Endometrium (tissue), 2 donors: ENCODE results near the gene LTBP4.
A peak's percentile ranks its signal among the peaks of the same experiment; 100 is the strongest.
"Not testable (repeated sequence)": the region's sequence is repeated elsewhere in the genome, so short reads cannot be mapped to it uniquely, and the experiment has no call there.

Experiments used
- FAIRE-seq: peaks from 2 replicates; lab custom pipeline; 2012; peaks lifted over from hg19 to GRCh38; lab: Jason Lieb, UNC
- donor health status: control.
- donor health status: control.

Gene LTBP4

DNA sequence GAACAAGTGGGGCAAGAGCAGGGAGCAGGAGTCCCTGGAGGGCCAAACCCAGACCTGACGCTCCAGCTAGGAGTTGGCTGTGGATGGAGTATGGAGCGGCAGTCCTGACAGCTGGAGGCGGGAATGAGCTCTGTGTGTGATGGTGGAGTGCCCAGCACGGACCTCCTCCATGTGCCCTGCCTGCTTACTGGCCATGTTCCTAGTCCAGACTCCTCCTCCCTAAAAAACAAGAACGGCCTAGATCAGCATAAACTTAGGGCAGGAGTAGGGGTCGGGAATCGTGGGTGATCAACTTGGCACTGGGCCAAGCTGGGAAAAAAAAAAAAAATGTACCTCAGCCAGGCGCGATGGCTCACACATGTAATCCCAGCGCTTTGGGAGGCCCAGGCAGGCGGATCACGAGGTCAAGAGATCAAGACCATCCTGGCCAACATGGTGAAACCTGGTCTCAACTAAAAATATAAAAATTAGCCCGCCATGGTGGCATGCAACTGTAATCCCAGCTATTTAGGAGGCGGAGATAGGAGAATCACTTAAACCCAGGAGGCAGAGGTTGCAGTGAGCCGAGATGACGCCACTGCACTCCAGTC, 29.5 kb downstream of the LTBP4 start:
- FAIRE-seq, result no peak

DNA sequence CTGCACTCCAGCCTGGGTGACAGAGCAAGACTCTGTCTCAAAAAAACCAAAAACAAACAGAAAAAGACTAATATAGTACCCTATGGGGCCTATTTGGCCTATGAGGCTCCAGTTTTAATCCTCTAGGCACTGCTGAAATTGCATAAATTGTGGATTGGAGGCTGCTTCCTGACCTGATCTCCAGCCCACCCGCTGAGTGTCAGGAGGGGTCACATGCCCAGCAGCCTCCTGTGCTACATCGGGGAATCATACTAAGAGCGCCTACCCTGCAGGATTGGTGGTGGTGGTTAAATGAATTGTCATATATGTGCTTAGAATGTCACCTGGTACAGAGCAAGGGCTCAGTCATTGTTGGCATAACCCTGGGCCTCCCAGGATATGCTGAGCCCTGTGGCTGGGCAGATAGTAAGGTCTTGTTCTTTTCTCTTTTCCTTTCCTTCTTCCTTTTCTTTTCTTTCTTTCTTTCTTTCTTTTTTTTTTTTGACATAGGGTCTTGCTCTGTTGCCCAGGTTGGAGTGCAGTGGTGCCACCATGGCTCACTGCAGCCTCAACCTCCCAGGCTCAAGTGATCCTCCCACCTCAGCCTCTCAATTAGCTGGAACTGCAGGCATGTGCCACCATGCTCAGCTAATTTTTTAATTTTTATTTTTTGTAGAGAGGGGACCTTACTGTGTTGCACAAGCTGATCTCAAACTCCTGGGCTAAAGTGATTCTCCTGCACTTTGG, 31.3 kb downstream of the LTBP4 start:
- FAIRE-seq, result no peak

DNA sequence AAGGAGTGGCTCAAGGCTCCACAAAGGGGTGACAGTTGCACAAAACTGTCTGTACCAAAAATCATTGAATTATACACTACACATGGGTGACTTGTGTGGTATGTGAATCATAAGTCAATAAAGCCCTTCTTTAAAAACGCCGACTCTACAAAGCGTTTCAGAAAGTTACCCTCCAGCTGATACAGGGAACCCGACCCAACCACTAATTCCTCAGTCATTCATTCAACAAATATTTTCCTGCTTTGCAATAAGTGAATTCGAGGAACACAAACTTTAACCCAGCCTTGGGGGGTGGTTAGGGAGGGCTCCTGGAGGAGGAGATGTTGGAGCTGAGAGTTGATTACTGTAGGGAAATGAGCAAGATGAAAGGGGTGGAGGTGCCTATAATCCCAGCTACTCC, 32.0 kb downstream of the LTBP4 start:
- no peak for FAIRE-seq

DNA sequence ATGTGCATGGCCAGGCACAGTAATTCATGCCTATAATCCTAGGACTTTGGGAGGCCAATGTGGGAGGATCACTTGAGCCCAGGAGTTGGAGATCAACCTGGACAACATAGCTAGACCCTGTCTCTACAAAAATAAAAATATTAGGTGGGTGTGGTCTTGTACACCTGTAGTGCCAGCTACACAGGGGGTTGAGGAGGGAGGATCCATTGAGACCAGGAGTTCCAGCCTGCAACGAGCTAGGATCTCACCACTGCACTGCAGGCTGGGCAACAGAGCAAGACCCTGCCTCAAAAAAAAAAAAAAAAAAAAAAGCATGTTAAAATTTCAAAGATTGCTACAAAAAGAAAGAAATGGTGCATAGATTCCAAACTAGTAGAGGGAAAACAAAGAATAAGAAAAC, 37.2 kb downstream of the LTBP4 start:
- no peak for FAIRE-seq

DNA sequence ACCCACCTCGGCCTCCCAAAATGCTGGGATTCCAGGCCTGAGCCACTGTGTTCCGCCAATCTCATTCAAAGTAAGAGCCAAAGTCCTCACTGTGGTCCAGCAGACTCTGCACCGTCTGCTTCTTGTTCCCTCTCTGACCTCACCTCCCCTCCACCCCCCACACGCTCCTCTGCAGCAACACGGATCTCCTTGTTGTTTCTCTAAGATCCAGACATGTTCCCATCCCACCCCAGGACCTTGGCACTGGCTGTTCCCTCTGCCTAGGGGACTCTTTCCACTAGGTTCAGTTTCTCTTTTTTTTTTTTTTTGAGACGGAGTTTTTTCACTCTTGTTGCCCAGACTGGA, 38.4 kb downstream of the LTBP4 start:
- FAIRE-seq, result no peak

DNA sequence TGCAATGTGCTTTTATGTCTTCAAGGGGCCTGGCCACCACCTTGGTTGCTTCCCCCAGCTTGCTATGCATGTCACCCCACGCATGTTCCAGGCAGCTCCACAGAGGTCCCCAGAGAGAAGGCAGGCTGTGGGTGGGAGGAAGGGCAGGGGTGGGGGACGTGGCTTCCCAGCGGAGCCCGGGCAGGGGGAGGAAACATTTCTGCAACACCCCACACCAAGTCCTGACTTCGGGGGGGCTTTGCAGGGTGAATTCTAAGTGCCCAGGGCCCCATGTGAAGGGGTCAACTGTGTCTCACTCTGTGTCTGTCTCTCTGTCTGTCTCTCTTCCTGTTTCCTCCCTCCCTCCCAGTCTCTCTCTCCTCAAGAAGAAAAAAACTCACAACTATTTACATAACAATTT, 39.6 kb downstream of the LTBP4 start:
- no peak for FAIRE-seq

DNA sequence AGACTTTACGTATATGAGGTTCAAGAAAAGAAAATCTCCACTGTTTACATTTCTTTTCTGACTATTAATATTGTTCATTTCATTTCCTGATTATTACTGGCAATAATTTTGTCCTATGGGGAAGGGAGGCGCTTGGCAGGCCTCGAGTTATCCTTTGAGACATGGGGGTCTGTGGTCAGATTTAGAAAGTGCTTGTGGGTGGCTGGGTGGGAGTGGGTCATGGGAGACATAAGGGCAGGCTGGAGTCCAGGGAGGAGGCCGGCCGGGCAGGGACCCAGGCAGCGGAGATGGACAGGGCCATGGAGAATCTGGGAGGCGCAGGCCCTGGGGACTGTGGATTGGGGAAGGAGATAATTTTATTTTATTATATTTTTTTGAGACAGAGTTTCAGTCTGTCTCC, 40.1 kb downstream of the LTBP4 start:
- no peak for FAIRE-seq

DNA sequence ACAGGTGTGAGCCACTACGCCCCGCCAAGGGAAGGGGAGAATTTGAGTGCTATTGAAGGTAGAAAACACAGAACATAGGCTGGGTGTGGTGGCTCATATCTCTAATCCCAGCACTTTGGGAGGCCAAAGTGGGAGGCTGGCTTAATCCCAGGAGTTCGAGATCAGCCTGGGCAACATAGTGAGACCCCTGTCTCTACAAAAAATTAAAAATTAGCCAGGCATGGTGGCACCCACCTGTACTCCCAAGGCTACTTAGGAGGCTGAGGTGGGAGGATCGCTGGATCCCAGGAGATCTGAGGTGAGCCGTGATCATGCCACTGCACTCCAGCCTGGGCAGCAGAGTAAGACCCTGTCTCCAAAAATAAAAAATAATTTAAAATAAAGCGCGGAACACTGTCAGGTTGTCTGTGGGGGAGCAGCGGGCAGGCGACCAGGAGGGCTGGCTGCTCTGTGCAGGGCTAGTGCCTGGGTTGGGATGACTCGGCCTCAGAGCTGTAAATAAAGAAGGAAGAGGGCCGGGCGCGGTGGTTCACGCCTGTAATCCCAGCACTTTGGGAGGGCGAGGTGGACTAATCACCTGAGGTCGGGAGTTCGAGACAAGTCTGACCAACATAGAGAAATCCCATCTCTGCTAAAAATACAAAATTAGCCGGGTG, 41.0 kb downstream of the LTBP4 start:
- no peak for FAIRE-seq

DNA sequence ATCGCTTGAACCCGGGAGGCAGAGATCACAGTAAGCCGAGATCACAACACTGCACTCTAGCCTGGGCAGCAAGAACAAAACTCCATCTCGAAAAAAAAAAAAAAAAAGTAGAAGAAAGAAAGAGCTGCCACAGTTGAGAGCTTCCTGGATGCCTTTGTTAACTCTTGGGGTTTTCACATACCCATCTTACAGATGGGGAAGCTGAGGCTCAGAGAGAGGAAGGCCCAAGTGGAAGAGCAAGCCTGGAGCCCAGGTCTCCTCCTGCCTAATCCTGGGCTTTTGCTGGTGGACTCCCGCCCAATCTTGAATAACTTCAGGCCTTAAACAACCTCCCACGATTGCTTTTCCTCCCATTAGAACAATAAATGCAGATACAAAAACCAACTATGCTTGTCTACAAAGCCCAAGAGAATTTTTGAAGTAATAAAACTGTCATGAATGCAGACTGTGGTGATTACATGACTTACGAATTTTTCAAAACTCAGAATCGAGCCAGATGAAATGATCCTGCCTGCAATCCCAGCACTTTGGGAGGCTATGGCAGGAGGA, 41.7 kb downstream of the LTBP4 start:
- FAIRE-seq, result no peak

DNA sequence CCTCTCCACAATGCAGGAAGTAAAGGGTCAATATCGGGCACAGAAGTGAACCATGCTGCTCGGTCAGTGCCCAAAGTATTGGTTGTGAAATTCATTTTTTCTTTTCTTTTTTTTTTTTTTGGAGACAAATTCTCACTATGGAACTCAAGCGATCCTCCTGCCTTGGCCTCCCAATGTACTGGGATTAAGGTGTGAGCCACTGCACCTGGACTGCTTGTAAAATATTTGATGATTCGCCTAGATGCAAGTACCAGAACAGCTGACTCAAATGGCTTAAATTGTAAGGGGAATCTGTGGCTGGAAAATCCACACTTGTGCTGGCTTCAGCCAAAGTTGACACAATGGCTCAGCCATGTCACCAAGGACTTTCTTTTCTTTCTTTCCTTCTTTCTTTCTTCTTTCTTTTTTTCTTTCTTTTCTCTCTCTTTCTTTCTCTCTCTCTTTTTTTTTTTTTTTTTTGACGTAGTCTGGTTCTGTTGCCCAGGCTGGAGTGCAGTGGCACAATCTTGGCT, 45.6 kb downstream of the LTBP4 start:
- no peak for FAIRE-seq

DNA sequence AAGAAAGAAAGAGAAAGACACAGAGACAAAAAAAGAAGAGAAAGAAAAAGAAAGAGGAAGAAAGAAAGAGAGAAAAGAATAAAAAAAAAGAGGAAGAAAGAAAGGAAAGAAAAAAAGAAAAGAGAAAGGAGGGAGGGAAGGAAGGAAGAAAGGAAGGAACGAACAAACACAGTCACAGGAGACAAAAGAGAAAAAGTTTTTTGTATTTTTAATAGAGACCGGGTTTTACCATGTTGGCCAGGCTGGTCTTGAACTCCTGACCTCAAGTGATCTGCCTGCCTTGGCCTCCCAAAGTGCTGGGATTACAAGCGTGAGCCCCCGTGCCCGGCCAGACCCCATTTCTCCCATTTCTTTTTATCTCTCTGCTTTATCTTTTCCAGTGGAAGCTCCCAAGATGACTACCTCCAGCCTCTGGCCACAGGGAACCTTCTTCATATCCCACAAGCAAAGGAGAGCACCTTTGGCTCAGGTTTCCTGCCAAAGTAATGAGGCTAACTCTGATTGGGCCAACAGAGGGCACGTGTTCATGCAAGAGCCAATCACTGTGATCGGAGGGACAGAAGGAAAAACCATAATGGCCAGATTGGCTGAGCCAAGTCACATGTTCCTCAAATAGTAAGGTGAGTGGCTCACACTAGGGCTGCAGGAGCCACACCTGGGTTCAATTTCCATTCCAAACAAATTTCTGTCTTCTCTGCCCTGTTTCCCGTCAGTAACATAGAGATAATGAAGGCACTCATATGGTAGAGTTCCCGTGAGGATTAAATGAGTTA, 48.9 kb downstream of the LTBP4 start:
- not testable (repeated sequence) for FAIRE-seq

DNA sequence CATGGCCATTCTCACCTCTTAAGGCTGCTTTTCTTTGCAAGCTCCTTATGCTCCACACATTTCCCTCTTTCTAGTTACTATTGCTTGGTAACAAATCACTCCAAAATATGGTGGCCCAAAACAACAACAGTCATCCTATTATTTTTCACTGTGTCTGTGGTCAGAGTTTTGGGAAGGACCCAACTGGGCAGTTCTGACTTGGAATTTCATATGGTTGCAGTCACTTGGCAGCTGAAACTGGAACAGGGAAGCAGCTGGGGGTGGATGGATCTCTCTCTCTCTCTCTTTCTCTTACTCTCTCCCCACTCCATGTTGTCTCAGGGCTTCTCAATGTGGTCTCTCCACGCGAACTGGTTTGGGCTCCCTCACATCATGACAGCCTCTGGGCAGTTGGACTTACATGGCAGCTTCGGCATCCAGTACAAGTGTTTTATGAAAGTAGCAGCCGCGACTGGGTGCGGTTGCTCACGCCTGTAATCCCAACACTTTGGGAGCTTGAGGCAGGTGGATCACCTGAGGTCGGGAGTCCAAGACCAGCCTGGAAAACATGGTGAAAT, 49.7 kb downstream of the LTBP4 start:
- no peak for FAIRE-seq

DNA sequence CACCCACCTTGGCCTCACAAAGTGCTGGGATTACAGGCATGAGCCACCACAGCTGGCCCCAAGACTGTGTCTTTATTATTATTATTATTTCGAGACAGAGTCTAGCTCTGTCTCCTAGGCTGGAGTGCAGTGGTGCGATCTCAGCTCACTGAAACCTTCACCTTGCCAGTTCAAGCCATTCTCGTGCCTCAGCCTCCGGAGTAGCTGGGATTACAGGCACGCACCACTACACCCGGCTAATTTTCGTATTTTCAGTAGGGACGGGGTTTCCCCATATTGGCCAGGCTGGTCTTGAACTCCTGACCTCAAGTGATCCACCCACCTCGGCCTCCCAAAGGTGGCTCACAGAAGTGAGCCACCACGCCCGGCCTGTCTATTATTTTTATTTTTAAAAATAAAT, 51.1 kb downstream of the LTBP4 start:
- not testable (repeated sequence) for FAIRE-seq

DNA sequence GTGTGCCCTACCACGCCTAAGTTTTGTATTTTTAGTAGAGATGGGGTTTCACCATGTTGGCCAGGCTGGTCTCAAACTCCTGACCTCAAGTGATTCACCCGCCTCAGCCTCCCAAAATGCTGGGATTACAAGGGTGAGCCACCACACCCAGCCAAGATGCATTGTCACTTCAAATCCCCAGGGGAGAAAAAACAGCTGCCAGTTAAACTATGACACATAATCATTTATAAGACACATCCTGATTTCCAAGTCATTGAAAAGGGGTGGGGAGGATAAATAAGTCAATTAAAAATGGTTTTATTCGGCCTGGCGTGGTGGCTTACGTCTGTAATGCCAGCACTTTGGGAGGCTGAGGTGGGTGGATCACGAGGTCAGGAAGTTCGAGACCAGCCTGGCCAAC, 54.5 kb downstream of the LTBP4 start:
- not testable (repeated sequence) for FAIRE-seq

DNA sequence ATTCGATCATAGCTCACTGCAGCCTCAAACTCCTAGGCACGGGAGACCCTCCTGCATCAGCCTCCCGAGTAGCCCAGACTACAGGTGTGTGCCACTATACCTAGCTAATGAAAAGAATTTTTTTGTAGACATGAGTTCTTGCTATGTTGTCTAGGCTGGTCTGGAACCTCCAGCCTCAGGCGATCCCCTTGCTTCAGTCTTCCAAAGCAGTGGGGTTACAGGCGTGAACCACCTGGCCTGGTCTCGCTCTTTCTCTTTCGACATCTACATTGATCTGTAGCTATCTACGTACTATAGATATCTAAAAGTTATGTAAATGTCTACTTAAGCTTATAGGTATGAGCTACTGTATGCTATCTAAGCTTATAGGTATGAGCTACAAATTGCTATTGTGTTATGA, 56.9 kb downstream of the LTBP4 start:
- no peak for FAIRE-seq

DNA sequence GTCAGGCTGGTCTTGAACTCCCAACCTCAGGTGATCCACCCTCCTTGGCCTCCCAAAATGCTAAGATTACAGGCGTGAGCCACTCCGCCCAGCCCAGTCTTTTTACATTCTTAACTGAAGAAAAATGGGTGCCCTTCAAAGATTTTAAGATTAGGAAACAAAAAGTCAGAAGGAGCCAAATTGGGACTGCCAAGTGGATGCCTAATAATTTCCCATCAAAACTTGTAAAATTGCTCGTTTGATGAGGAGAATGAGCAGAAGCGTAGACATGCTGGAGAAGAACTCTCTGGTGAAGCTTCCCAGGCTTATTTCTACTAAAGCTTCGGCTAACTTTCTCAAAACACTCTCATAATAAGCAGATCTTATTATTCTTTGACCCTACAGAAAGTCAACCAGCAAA, 57.9 kb downstream of the LTBP4 start:
- no peak for FAIRE-seq

DNA sequence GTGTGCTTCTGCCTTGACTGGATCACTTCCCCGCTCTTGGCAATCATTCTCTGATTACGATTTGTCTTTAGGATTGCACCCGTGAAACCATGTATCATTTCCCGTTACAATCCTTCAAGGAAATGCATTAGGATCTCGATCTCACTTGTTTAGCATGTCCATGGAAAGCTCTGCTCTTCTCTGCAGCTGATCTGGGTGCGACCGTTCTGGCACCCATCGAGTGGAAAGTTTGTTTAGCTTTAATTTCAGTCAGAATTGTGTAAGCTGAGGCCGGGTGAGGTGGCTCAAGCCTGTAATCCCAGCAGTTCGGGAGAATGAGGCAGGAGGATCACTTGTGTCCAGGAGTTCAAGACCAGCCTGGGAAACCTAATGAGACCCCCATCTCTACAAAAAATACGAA, 58.4 kb downstream of the LTBP4 start:
- no peak for FAIRE-seq

DNA sequence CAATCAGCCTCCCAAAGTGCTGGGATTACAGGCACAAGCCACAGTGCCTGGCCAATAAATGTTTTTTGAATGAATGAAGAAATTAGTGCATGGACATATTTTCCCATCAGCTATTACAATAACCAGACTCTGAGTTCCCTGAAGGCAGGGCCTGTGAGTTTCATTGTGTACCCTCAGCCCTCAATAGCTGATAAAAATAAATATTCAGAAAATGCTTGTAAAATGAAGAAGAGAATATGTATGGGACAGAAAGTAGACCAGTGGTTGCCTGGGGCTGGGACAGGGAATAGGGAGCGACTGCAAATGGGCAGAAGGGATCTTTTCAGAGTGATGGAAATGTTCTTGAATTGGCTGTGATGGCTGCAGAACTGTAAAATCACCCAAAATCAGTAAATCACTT, 60.4 kb downstream of the LTBP4 start:
- FAIRE-seq, result no peak

DNA sequence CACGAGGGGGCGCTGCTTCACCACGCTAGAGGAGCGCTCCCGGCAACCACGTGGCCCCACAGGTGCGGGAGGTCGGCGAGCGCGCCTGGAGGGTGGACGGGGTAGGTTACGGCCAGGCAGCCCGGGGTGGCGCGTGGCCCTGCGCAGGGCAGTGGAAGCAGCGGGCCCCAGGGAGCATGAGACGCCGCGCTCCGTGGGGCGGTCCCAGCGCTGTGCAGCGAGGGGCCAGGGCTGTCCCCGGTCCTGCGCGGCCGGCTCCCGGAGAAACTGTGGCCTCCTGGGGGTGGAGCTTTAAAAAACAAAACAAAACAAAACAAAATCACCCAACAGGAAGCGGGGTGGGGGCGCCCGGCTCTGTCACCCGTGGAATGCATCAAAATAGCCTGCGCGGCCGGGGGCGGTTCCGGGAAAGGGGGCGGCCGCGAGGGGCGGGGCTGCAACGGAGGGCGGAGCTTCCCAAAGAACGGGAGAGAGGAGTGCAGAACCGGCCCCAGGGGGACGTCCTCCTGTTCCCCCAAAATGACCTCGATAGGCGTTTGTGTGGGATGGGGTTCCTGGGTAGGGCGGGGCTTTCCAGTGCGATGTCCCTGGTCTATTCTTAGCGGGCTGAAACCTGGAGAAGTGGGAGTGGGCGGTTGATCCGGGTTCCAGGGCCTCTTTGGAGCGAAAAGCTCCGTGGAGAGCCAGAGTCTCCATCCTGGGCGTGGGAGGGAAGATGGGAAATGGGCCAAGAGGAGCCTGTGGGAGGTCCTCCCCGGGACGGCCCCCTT, 61.9 kb downstream of the LTBP4 start:
- peak; percentile 23 for FAIRE-seq

DNA sequence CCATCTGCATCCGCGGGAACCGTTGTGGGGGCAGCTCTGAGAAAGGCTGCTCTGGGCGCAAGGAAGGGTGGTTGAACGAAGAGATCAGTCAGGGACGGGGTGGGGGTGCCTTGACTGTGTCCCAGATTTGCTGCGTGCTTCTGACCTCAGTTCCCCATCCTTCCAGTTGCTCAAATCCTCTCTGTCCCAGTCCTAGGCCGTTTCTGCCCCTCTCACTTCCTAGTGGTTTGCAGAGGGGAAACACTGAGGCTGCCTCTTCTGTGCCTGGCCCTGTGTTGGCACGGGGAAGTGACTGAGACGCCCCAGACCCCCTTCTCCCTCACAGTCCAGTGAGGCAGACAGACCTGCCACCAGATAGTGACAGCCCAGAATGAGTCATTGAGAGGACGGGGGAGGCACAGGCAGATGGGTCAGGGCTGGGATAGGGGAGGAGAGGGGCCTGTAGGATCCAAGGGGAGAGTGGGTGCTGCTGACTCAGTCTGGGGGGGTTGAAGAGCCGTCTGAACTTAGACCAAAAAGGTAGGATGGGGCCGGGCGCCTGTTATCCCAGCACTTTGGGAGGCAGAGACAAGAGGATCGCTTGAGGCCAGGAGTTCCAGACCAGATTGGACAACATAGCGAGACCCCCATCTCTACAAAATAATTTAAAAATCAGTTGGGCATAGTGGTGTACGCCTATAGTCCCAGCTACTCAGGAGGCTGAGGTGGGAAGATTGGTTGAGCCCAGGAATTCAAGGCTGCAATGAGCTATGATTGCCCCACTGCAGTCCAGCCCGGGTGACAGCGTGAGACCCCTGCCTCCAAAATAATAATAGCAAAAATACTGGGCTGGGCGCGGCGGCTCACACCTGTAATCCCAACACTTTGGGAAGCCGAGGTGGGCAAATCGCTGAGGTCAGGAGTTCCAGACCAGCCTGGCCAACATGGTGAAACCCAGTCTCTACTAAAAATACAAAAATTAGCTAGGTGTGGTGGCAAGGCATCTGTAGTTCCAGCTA, 62.8 kb downstream of the LTBP4 start:
- no peak for FAIRE-seq
